ENCODE measurements around the gene SYCN.

- TF ChIP-seq POLR2A (IDR thresholded peaks at IDR 0.05) = no peak
- TF ChIP-seq CTCF (IDR thresholded peaks at IDR 0.05) = no peak
Observed at GRCh38 chr19:39188960-39189359, 15.1 kb downstream of the SYCN start.

Measured in lower leg skin (tissue), 3 donors.